ENCODE data around the gene DNMT1.

- TF ChIP-seq CTCF (IDR thresholded peaks at IDR 0.05) (no peak), POLR2A (IDR thresholded peaks at IDR 0.05) (no peak)
Observed at GRCh38 chr19:10194500-10195198, at the start of gene DNMT1.
